Lower lobe of right lung (tissue), 2 donors: ENCODE measurements around the gene TGFA. TPM values are rescaled to one million over a fixed set of nuclear protein-coding genes. Genes with fewer than 3 reads are reported as not detected.

ENCODE experiments used
- ATAC-seq, 2 donors: fragments of 200-7000 bp; cut with Tn5 transposase; one replicate each; pipeline ENCODE4 v1.9.1; 2020 to 2022; ENCODE audit warnings: mild to moderate bottlenecking in 2 of 2, moderate library complexity in 2 of 2
- DNase-seq: peaks from one replicate; pipeline ENCODE4 v3.0.0-alpha.2; 2020
- H3K27ac ChIP-seq: fragments of 200-600 bp; one replicate; pipeline ENCODE4 v1.8.0; 2022
- H3K27me3 ChIP-seq: fragments of 200-600 bp; one replicate; pipeline ENCODE4 v1.8.0; 2022; ENCODE audit warnings: low read depth
- H3K36me3 ChIP-seq: fragments of 200-600 bp; one replicate; pipeline ENCODE4 v1.8.0; 2022; ENCODE audit warnings: mild to moderate bottlenecking
- H3K4me1 ChIP-seq: fragments of 200-600 bp; one replicate; pipeline ENCODE4 v1.8.0; 2022
- H3K4me3 ChIP-seq: fragments of 200-600 bp; one replicate; pipeline ENCODE4 v1.8.0; 2022; ENCODE audit warnings: mild to moderate bottlenecking
- H3K9me3 ChIP-seq: fragments of 200-600 bp; one replicate; pipeline ENCODE4 v1.8.0; 2022
- intact Hi-C: fragments of 100-400 bp; cut with DNase I; formaldehyde crosslinking; loops from one replicate; pipeline ENCODE4 v1.11.0; 2022
- long read RNA-seq: library from polyadenylated mRNA; unstranded; transcript quantifications from one replicate; pipeline ENCODE4 v2.0.0, GENCODE V29; 2021
- total RNA-seq: library from RNA; stranded (reverse); fragmentation: NEBNext Ultra II Directional; extraction: Animal tissue kit (Norgen Biotek cat#: 25700); gene quantifications from one replicate; pipeline ENCODE4 v1.2.1, GENCODE V29; 2021
- TF ChIP-seq, protein P1 (sequence below): fragments of 200-600 bp; IDR thresholded peaks from one replicate; pipeline ENCODE4 v1.8.0; 2022; ENCODE audit warnings: antibody characterized with exemption, mild to moderate bottlenecking
- donor health status: DM: no; HTN: yes; CAD: no; lungs with severe emphysema.

The TGFA gene
- 8.2 TPM for total RNA-seq
- long read RNA-seq, full-length matches to known transcripts = 9 of 11 reads
- long read RNA-seq, partial matches to known transcripts = 1 of 11 reads
- long read RNA-seq, other reads (novel, unspliced or antisense) = 1 of 11 reads

- H3K9me3 ChIP-seq = no peaks in the 10 kb centered on the region
- TF ChIP-seq, protein P1, sequence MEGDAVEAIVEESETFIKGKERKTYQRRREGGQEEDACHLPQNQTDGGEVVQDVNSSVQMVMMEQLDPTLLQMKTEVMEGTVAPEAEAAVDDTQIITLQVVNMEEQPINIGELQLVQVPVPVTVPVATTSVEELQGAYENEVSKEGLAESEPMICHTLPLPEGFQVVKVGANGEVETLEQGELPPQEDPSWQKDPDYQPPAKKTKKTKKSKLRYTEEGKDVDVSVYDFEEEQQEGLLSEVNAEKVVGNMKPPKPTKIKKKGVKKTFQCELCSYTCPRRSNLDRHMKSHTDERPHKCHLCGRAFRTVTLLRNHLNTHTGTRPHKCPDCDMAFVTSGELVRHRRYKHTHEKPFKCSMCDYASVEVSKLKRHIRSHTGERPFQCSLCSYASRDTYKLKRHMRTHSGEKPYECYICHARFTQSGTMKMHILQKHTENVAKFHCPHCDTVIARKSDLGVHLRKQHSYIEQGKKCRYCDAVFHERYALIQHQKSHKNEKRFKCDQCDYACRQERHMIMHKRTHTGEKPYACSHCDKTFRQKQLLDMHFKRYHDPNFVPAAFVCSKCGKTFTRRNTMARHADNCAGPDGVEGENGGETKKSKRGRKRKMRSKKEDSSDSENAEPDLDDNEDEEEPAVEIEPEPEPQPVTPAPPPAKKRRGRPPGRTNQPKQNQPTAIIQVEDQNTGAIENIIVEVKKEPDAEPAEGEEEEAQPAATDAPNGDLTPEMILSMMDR = peak; percentile 81
- H3K36me3 ChIP-seq = no peaks in the 10 kb centered on the region
- peak within 1 kb of the TSS; percentile 74 for H3K4me3 ChIP-seq
- peak; percentile 93 for DNase-seq
- intact Hi-C loops = no loop called here
- peak within 1 kb of the TSS; percentile 84 for H3K27ac ChIP-seq
- peaks cover 25% of the 10 kb centered on the region for H3K4me1 ChIP-seq
- H3K27me3 ChIP-seq = peaks cover 27% of the 10 kb centered on the region
- ATAC-seq = peak; percentile 91 to 94
Measured at GRCh38 chr2:70553584-70554337, at the start of gene TGFA. Gene TGFA (minus strand): TSS chr2:70553826. CDS start chr2:70553767, 59 bp downstream.

DNA sequence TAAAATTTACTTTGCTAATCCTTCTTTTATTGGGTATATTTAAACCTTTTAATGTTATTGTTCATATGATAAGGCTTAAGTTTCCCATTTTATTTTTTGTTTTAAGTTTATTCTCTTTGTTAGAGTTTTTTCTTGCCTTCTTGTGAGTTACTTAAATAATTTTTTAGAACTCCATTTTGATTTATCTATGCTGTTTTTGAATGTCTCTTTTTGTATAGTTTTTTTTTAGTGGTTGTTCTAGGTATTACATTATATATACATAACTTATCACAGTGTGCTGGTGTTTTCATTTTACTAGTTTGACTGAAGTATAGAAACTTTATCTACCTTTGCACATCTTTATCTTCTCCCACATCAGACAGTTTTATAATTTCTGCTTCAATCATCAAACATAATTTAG is 49.4 kb upstream of the TGFA start:
- ATAC-seq = no peak
- TF ChIP-seq, protein P1 = no peak

GRCh38 chr2:70598197-70598596 is 44.6 kb upstream of the TGFA start:
- H3K36me3 ChIP-seq = no peaks in the 10 kb centered on the region
- H3K27me3 ChIP-seq = no peaks in the 10 kb centered on the region
- no peaks in the 10 kb centered on the region for H3K4me1 ChIP-seq
- TF ChIP-seq, protein P1 = no peak
- no peak for ATAC-seq
- H3K27ac ChIP-seq = no peak overlapping the region
- no peak for DNase-seq
- H3K9me3 ChIP-seq = no peaks in the 10 kb centered on the region
- no peak overlapping the region for H3K4me3 ChIP-seq
- intact Hi-C loops = no loop called here

More for the DNA sequence above, 49.4 kb upstream of the TGFA start:
- H3K4me1 ChIP-seq = no peaks in the 10 kb centered on the region
- intact Hi-C loops = no loop called here
- no peak overlapping the region for H3K27ac ChIP-seq
- peaks cover 4% of the 10 kb centered on the region for H3K27me3 ChIP-seq
- no peak overlapping the region for H3K4me3 ChIP-seq
- no peaks in the 10 kb centered on the region for H3K36me3 ChIP-seq
- H3K9me3 ChIP-seq = no peaks in the 10 kb centered on the region
- DNase-seq = no peak

- TF ChIP-seq, protein P1 = no peak
- no peaks in the 10 kb centered on the region for H3K4me1 ChIP-seq
- intact Hi-C loops = no loop called here
- no peaks in the 10 kb centered on the region for H3K27me3 ChIP-seq
- no peak overlapping the region for H3K4me3 ChIP-seq
- ATAC-seq = peak in 1 of 2 donors; percentile 80
- no peaks in the 10 kb centered on the region for H3K36me3 ChIP-seq
- DNase-seq = no peak
- no peak overlapping the region for H3K27ac ChIP-seq
- H3K9me3 ChIP-seq = no peaks in the 10 kb centered on the region
Measured at GRCh38 chr2:70596739-70597138, 43.1 kb upstream of the TGFA start.

GRCh38 chr2:70596293-70596692 is 42.7 kb upstream of the TGFA start:
- intact Hi-C loops = no loop called here
- H3K27ac ChIP-seq = no peak overlapping the region
- ATAC-seq = peak in 1 of 2 donors; percentile 32

More at GRCh38 chr2:70596293-70596692, 42.7 kb upstream of the TGFA start:
- H3K36me3 ChIP-seq = no peaks in the 10 kb centered on the region
- H3K27me3 ChIP-seq = no peaks in the 10 kb centered on the region
- no peak for DNase-seq
- TF ChIP-seq, protein P1 = no peak
- no peaks in the 10 kb centered on the region for H3K4me1 ChIP-seq
- no peaks in the 10 kb centered on the region for H3K9me3 ChIP-seq
- H3K4me3 ChIP-seq = no peak overlapping the region
